Skeletal muscle tissue (tissue), 4 donors: ENCODE data around the gene FAM76A. TPM values are rescaled to one million over a fixed set of nuclear protein-coding genes. Genes with fewer than 3 reads are reported as not detected.
A peak's percentile ranks its signal among the peaks of the same experiment; 100 is the strongest.
"Not testable (repeated sequence)": the region's sequence is repeated elsewhere in the genome, so short reads cannot be mapped to it uniquely, and the experiment has no call there.

Experiments
- H3K27ac ChIP-seq: one replicate; pipeline ENCODE4 v1.7.0; 2013; ENCODE audit warnings: mild to moderate bottlenecking, low read depth, low read length, inconsistent platforms
- H3K27me3 ChIP-seq, 3 donors: one replicate each; pipeline ENCODE4 v1.7.0; 2013; ENCODE audit warnings: low read length in 3 of 3; ENCODE audit not compliant: control insufficient read depth in 3 of 3, insufficient read depth in 3 of 3
- H3K36me3 ChIP-seq, 3 donors: one replicate each; pipeline ENCODE4 v1.7.0; 2013; ENCODE audit warnings: low read length in 3 of 3; ENCODE audit not compliant: control insufficient read depth in 3 of 3, insufficient read depth in 3 of 3
- H3K4me1 ChIP-seq, 3 donors: one replicate each; pipeline ENCODE4 v1.7.0; 2013; ENCODE audit warnings: low read length in 3 of 3, mild to moderate bottlenecking in 3 of 3; ENCODE audit not compliant: control insufficient read depth in 3 of 3, insufficient read depth in 3 of 3
- H3K4me3 ChIP-seq, 3 donors: one replicate each; pipeline ENCODE4 v1.7.0; 2013; ENCODE audit warnings: low read length in 3 of 3
- H3K9ac ChIP-seq, 3 donors: one replicate each; pipeline ENCODE4 v1.7.0; 2013; ENCODE audit warnings: low read length in 3 of 3, mild to moderate bottlenecking in 3 of 3, moderate library complexity in 2 of 3, low read depth in 1 of 3
- H3K9me3 ChIP-seq, 3 donors: one replicate each; pipeline ENCODE4 v1.7.0; 2013; ENCODE audit warnings: low read length in 3 of 3; ENCODE audit not compliant: control insufficient read depth in 3 of 3
- total RNA-seq: library from RNA; depleted of rRNA; stranded (reverse); fragments of >200 nt; gene quantifications from one replicate; pipeline ENCODE4 v1.2.3, GENCODE V29; 2014
- donor health status: Osteomylitis.

Gene FAM76A
- total RNA-seq, 1 donor from 2014 or later: 21.9 TPM

- no peaks in the 10 kb centered on the region for H3K9me3 ChIP-seq
- H3K36me3 ChIP-seq: no peaks in the 10 kb centered on the region
- peak overlapping the region; percentile 45 for H3K27ac ChIP-seq
- peaks cover 0 to 4% (median 0%) of the 10 kb centered on the region in 3 donors for H3K4me1 ChIP-seq
- H3K27me3 ChIP-seq: peaks cover 0 to 2% (median 2%) of the 10 kb centered on the region in 3 donors
- no peak overlapping the region for H3K9ac ChIP-seq
- H3K4me3 ChIP-seq: no peak overlapping the region
Observed at GRCh38 chr1:27689423-27690173, 36.2 kb upstream of the FAM76A start.

- H3K27ac ChIP-seq: peak overlapping the region; percentile 45
- peaks cover 0 to 2% (median 0%) of the 10 kb centered on the region in 3 donors for H3K27me3 ChIP-seq
- H3K4me1 ChIP-seq: peaks cover 0 to 4% (median 0%) of the 10 kb centered on the region in 3 donors
- H3K9ac ChIP-seq: no peak overlapping the region
- H3K36me3 ChIP-seq: no peaks in the 10 kb centered on the region
- no peaks in the 10 kb centered on the region for H3K9me3 ChIP-seq
- no peak overlapping the region for H3K4me3 ChIP-seq
Observed at GRCh38 chr1:27690183-27690582, 35.6 kb upstream of the FAM76A start.

- H3K4me3 ChIP-seq, H3K9ac ChIP-seq, H3K27ac ChIP-seq, H3K36me3 ChIP-seq, H3K27me3 ChIP-seq, H3K9me3 ChIP-seq, H3K4me1 ChIP-seq: not testable (repeated sequence)
Observed at GRCh38 chr1:27696835-27697234, 28.9 kb upstream of the FAM76A start.

GRCh38 chr1:27704958-27705357, 20.8 kb upstream of the FAM76A start:
- peaks cover 0 to 2% (median 0%) of the 10 kb centered on the region in 3 donors for H3K9me3 ChIP-seq
- no peaks in the 10 kb centered on the region for H3K36me3 ChIP-seq
- no peaks in the 10 kb centered on the region for H3K4me1 ChIP-seq
- H3K4me3 ChIP-seq: no peak overlapping the region
- no peaks in the 10 kb centered on the region for H3K27me3 ChIP-seq
- no peak overlapping the region for H3K9ac ChIP-seq
- no peak overlapping the region for H3K27ac ChIP-seq

- no peak overlapping the region for H3K4me3 ChIP-seq
- peaks cover 0 to 2% (median 0%) of the 10 kb centered on the region in 3 donors for H3K9me3 ChIP-seq
- H3K36me3 ChIP-seq: no peaks in the 10 kb centered on the region
- no peak overlapping the region for H3K27ac ChIP-seq
- H3K27me3 ChIP-seq: no peaks in the 10 kb centered on the region
- H3K4me1 ChIP-seq: no peaks in the 10 kb centered on the region
- no peak overlapping the region for H3K9ac ChIP-seq
Observed at GRCh38 chr1:27705545-27705944, 20.2 kb upstream of the FAM76A start.

GRCh38 chr1:27710574-27710973, 15.2 kb upstream of the FAM76A start:
- Histone ChIP-seq H3K9ac (no peak overlapping the region), H3K4me3 (no peak overlapping the region), H3K27me3 (peaks cover 0 to 3% (median 0%) of the 10 kb centered on the region in 3 donors), H3K27ac (no peak overlapping the region), H3K36me3 (no peaks in the 10 kb centered on the region), H3K9me3 (no peaks in the 10 kb centered on the region), H3K4me1 (no peaks in the 10 kb centered on the region)

- H3K27ac ChIP-seq: no peak overlapping the region
- peaks cover 0 to 4% (median 3%) of the 10 kb centered on the region in 3 donors for H3K9me3 ChIP-seq
- H3K36me3 ChIP-seq: no peaks in the 10 kb centered on the region
- H3K9ac ChIP-seq: no peak overlapping the region
- H3K4me3 ChIP-seq: no peak overlapping the region
- peaks cover 0 to 3% (median 0%) of the 10 kb centered on the region in 3 donors for H3K27me3 ChIP-seq
- H3K4me1 ChIP-seq: no peaks in the 10 kb centered on the region
Observed at GRCh38 chr1:27713139-27713725, 12.5 kb upstream of the FAM76A start.

GRCh38 chr1:27713869-27714513, 11.8 kb upstream of the FAM76A start:
- Histone ChIP-seq H3K27me3 (peaks cover 0 to 3% (median 0%) of the 10 kb centered on the region in 3 donors), H3K9me3 (peaks cover 0 to 4% (median 3%) of the 10 kb centered on the region in 3 donors), H3K36me3 (no peaks in the 10 kb centered on the region), H3K9ac (no peak overlapping the region), H3K4me3 (no peak overlapping the region), H3K4me1 (no peaks in the 10 kb centered on the region), H3K27ac (no peak overlapping the region)

GRCh38 chr1:27716262-27716895, 9.4 kb upstream of the FAM76A start:
- Histone ChIP-seq H3K4me3 (no peak overlapping the region), H3K9me3 (peaks cover 0 to 4% (median 3%) of the 10 kb centered on the region in 3 donors), H3K9ac (no peak overlapping the region), H3K4me1 (peaks cover 0 to 2% (median 0%) of the 10 kb centered on the region in 3 donors), H3K36me3 (no peaks in the 10 kb centered on the region), H3K27me3 (peaks cover 0 to 3% (median 0%) of the 10 kb centered on the region in 3 donors), H3K27ac (no peak overlapping the region)
